GM18511 (cell line): ENCODE measurements around the gene AKAP6.

Experiments used
- ATAC-seq: cut with Tn5 transposase; IDR thresholded peaks from one replicate; pipeline ENCODE4 v1.9.1; 2021; ENCODE audit warnings: mild to moderate bottlenecking, moderate library complexity; ENCODE audit not compliant: unreplicated experiment

The AKAP6 gene

GRCh38 chr14:32727832-32728231 is 398.7 kb downstream of the AKAP6 start:
- ATAC-seq: no peak

GRCh38 chr14:32728526-32728925 is 399.4 kb downstream of the AKAP6 start:
- no peak for ATAC-seq

GRCh38 chr14:32728976-32729375 is 399.9 kb downstream of the AKAP6 start:
- ATAC-seq: no peak

- no peak for ATAC-seq
Measured at GRCh38 chr14:32731249-32731648, 402.2 kb downstream of the AKAP6 start.

GRCh38 chr14:32733015-32733414 is 403.9 kb downstream of the AKAP6 start:
- ATAC-seq: no peak

- no peak for ATAC-seq
Measured at GRCh38 chr14:32734261-32734660, 405.2 kb downstream of the AKAP6 start.

- no peak for ATAC-seq
Measured at GRCh38 chr14:32737621-32738020, 408.5 kb downstream of the AKAP6 start.

GRCh38 chr14:32738206-32738871 is 409.2 kb downstream of the AKAP6 start:
- ATAC-seq: no peak

GRCh38 chr14:32744811-32745445 is 415.8 kb downstream of the AKAP6 start:
- ATAC-seq: no peak

- ATAC-seq: no peak
Measured at GRCh38 chr14:32754209-32754608, 425.1 kb downstream of the AKAP6 start.

GRCh38 chr14:32756173-32756572 is 427.1 kb downstream of the AKAP6 start:
- no peak for ATAC-seq

GRCh38 chr14:32756775-32757174 is 427.7 kb downstream of the AKAP6 start:
- no peak for ATAC-seq

GRCh38 chr14:32757568-32757967 is 428.5 kb downstream of the AKAP6 start:
- ATAC-seq: no peak

- ATAC-seq: no peak
Measured at GRCh38 chr14:32761381-32761968, 432.4 kb downstream of the AKAP6 start.

- ATAC-seq: no peak
Measured at GRCh38 chr14:32762886-32763285, 433.8 kb downstream of the AKAP6 start.

- ATAC-seq: no peak
Measured at GRCh38 chr14:32763673-32764072, 434.6 kb downstream of the AKAP6 start.

- ATAC-seq: no peak
Measured at GRCh38 chr14:32764131-32764530, 435.0 kb downstream of the AKAP6 start.

- ATAC-seq: no peak
Measured at GRCh38 chr14:32770422-32770821, 441.3 kb downstream of the AKAP6 start.

- ATAC-seq: no peak
Measured at GRCh38 chr14:32774214-32774613, 445.1 kb downstream of the AKAP6 start.

GRCh38 chr14:32779840-32780239 is 450.7 kb downstream of the AKAP6 start:
- no peak for ATAC-seq

GRCh38 chr14:32784405-32784804 is 455.3 kb downstream of the AKAP6 start:
- ATAC-seq: no peak

- no peak for ATAC-seq
Measured at GRCh38 chr14:32785585-32785984, 456.5 kb downstream of the AKAP6 start.
